ENCODE results near the gene SUCLG2. TPM values are rescaled to one million over a fixed set of nuclear protein-coding genes. Genes with fewer than 3 reads are reported as not detected.

SUCLG2 gene
- total and polyA plus RNA-seq, 9 of the 15 experiments (the other 6 are each of a cell fraction or from before 2014, with no cell fraction given): 10.1 to 41.4 (median 29.0) TPM

DNA sequence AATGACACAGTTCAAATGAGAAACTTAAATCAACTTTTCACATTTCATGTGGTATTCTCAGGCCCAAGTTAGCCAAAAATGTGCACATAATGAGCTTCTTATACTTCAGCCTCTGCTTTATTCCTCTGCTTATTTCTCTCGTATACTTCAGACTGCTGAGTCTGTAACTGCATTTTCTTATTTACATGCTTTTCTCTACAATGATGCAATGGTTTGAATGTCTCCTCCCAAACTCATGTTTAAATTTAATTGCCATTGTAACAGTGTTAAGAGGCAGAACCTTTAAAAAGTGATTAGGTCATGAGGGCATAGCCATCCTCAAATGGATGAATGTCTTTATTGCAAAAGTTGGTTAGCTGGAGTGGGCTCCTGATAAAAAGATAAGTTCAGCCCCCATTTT, 184.2 kb downstream of the SUCLG2 start (continued):
- TF ChIP-seq, protein P1, sequence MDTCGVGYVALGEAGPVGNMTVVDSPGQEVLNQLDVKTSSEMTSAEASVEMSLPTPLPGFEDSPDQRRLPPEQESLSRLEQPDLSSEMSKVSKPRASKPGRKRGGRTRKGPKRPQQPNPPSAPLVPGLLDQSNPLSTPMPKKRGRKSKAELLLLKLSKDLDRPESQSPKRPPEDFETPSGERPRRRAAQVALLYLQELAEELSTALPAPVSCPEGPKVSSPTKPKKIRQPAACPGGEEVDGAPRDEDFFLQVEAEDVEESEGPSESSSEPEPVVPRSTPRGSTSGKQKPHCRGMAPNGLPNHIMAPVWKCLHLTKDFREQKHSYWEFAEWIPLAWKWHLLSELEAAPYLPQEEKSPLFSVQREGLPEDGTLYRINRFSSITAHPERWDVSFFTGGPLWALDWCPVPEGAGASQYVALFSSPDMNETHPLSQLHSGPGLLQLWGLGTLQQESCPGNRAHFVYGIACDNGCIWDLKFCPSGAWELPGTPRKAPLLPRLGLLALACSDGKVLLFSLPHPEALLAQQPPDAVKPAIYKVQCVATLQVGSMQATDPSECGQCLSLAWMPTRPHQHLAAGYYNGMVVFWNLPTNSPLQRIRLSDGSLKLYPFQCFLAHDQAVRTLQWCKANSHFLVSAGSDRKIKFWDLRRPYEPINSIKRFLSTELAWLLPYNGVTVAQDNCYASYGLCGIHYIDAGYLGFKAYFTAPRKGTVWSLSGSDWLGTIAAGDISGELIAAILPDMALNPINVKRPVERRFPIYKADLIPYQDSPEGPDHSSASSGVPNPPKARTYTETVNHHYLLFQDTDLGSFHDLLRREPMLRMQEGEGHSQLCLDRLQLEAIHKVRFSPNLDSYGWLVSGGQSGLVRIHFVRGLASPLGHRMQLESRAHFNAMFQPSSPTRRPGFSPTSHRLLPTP (IDR thresholded peaks at IDR 0.05; ENCODE audit: borderline replicate concordance, extremely low read depth, insufficient read length): no peak
- TF ChIP-seq, protein P2, sequence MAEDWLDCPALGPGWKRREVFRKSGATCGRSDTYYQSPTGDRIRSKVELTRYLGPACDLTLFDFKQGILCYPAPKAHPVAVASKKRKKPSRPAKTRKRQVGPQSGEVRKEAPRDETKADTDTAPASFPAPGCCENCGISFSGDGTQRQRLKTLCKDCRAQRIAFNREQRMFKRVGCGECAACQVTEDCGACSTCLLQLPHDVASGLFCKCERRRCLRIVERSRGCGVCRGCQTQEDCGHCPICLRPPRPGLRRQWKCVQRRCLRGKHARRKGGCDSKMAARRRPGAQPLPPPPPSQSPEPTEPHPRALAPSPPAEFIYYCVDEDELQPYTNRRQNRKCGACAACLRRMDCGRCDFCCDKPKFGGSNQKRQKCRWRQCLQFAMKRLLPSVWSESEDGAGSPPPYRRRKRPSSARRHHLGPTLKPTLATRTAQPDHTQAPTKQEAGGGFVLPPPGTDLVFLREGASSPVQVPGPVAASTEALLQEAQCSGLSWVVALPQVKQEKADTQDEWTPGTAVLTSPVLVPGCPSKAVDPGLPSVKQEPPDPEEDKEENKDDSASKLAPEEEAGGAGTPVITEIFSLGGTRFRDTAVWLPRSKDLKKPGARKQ (CRISPR knock-in tag; IDR thresholded peaks at IDR 0.05): no peak

DNA sequence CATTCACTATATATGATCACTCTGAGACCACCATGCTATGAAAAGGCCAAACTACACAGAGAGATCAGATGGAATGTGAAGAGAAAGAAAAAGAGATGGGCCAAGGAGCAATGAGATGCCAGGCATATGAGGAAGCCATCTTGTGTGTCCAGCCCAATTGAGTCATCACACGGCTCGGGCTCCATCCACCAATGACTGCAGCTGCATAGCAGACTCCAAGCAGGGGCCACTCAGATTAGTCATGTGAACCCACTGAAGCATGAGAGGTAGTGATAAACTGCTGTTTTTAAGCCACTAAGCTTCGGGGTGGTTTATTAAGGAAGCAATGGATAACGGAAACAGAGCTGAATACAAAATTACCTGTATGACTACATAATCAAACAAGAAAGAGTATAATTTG, 185.9 kb downstream of the SUCLG2 start:
- Histone ChIP-seq H3K27me3 (ENCODE audit: control insufficient read depth in 2 of 2, insufficient read depth in 2 of 2, low read length in 2 of 2) (no peaks in the 10 kb centered on the region), H3K27ac (ENCODE audit: extremely low read depth, low read depth, low read length) (no peak overlapping the region), H3K4me2 (ENCODE audit: insufficient read depth, low read length) (no peak overlapping the region), H3K4me3 (no peak overlapping the region), H4K20me1 (replicated peaks; ENCODE audit: control insufficient read depth, insufficient read depth, low read length) (no peaks in the 10 kb centered on the region), H3K4me1 (replicated peaks in 1 of 2; ENCODE audit: control insufficient read depth in 2 of 2, insufficient read depth in 2 of 2, low read length in 2 of 2) (no peaks in the 10 kb centered on the region), H3K9ac (ENCODE audit: insufficient read depth in 1 of 2, low read depth in 2 of 2, low read length in 2 of 2) (no peak overlapping the region), H3K9me3 (replicated peaks; ENCODE audit: control insufficient read depth, insufficient read depth, low read depth, low read length) (no peaks in the 10 kb centered on the region), H3K9me1 (ENCODE audit: control insufficient read depth, insufficient read depth, low read length) (no peaks in the 10 kb centered on the region), H3K36me3 (ENCODE audit: control insufficient read depth, insufficient read depth, low read length) (no peaks in the 10 kb centered on the region), H2AFZ (ENCODE audit: low read depth, low read length) (no peak overlapping the region), H3K79me2 (ENCODE audit: control insufficient read depth, insufficient read depth, low read length) (no peaks in the 10 kb centered on the region)
- BruUV-seq (replicated peaks): no TSS peak
- CTCF ChIA-PET (ENCODE audit: low intra/inter-chr PET ratio): no interaction called here
- POLR2A ChIA-PET: interaction anchor here (1.3 kb wide), 1 partner anchor 10 kb away, joined by 3 read pairs; no protein-coding TSS in a partner anchor
- TF ChIP-seq, protein P3, sequence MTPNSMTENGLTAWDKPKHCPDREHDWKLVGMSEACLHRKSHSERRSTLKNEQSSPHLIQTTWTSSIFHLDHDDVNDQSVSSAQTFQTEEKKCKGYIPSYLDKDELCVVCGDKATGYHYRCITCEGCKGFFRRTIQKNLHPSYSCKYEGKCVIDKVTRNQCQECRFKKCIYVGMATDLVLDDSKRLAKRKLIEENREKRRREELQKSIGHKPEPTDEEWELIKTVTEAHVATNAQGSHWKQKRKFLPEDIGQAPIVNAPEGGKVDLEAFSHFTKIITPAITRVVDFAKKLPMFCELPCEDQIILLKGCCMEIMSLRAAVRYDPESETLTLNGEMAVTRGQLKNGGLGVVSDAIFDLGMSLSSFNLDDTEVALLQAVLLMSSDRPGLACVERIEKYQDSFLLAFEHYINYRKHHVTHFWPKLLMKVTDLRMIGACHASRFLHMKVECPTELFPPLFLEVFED (CRISPR knock-in tag; conservative IDR thresholded peaks at IDR 0.05): no peak
- TF ChIP-seq YY1 (IDR thresholded peaks at IDR 0.05; ENCODE audit: borderline replicate concordance in 1 of 3, control insufficient read depth in 1 of 3, extremely low read depth in 1 of 3, insufficient read depth in 3 of 3, insufficient read length in 1 of 3, insufficient replicate concordance in 2 of 3, low read depth in 1 of 3, low read length in 2 of 3): peak in 1 of 3 experiments; percentile 27
- TF ChIP-seq CC2D1A (IDR thresholded peaks at IDR 0.05): no peak
- TF ChIP-seq ZNF766 (CRISPR knock-in tag; conservative IDR thresholded peaks at IDR 0.05): 0 out of 2 replicates have a peak, but pooled peaks have one; percentile 25
- WGBS (ENCODE audit: insufficient coverage, low coverage, missing lambda C conversion rate): 73% methylated on average over 4 of the region's 4 CpGs
- DNase-seq (ENCODE audit: extremely low read depth in 1 of 4, low spot score in 3 of 4) (peak in 1 of 4 experiments; percentile 3), ATAC-seq (no peak), FAIRE-seq (no peak)
- in situ Hi-C loops (cut with MboI): no loop called here
- intact Hi-C loops (cut with micrococcal nuclease): no loop called here

Data from K562 (cell line).